A673 (cell line): ENCODE measurements around the gene LPP. TPM values are rescaled to one million over a fixed set of nuclear protein-coding genes. Genes with fewer than 3 reads are reported as not detected.

Experiments
- BruUV-seq: library from RNA; stranded (reverse); fragments of 400-500 nt; replicated peaks from 2 replicates; lab custom pipeline; 2021; lab: Mats Ljungman, UMichigan
- CTCF ChIA-PET: fragments of 300-600 bp; sonication (Branson Sonifier 250); formaldehyde crosslinking; loops from one replicate; lab custom pipeline; 2022; ENCODE audit warnings: antibody characterized with exemption; lab: Charles Lee
- POLR2A ChIA-PET: fragments of 300-600 bp; sonication (Branson Sonifier 250); formaldehyde crosslinking; loops from one replicate; lab custom pipeline; 2022; ENCODE audit warnings: antibody characterized with exemption; ENCODE audit not compliant: low non-redundant PET; lab: Charles Lee
- DNase-seq: peaks from one replicate; pipeline ENCODE4 v3.0.0-alpha.2; 2015; ENCODE audit warnings: low spot score
- H3K27ac ChIP-seq: fragments of 200-600 bp; sonication (generic); 2 replicates; pipeline ENCODE4 v1.5.1; 2016; ENCODE audit warnings: mixed run types, low read depth, mild to moderate bottlenecking, mixed read lengths, antibody characterized with exemption, low read length; ENCODE audit not compliant: poor library complexity, severe bottlenecking
- H3K27me3 ChIP-seq: fragments of 200-600 bp; sonication (generic); replicated peaks from 2 replicates; pipeline ENCODE4 v1.6.1; 2017; ENCODE audit warnings: mixed run types, low read depth, mild to moderate bottlenecking, mixed read lengths, antibody characterized with exemption, low read length; ENCODE audit not compliant: insufficient read depth, poor library complexity
- H3K36me3 ChIP-seq: fragments of 200-600 bp; sonication (generic); 2 replicates; pipeline ENCODE4 v1.6.1; 2016; ENCODE audit warnings: mixed run types, mild to moderate bottlenecking, mixed read lengths, antibody characterized with exemption, low read length; ENCODE audit not compliant: insufficient read depth, poor library complexity, severe bottlenecking
- H3K4me1 ChIP-seq: fragments of 200-600 bp; sonication (generic); 2 replicates; pipeline ENCODE4 v1.6.1; 2017; ENCODE audit warnings: mixed run types, mild to moderate bottlenecking, mixed read lengths, antibody characterized with exemption, low read length; ENCODE audit not compliant: insufficient read depth, poor library complexity, severe bottlenecking
- H3K4me3 ChIP-seq: fragments of 200-600 bp; sonication (generic); 2 replicates; pipeline ENCODE4 v1.5.1; 2016; ENCODE audit warnings: low read depth, mixed run types, mild to moderate bottlenecking, mixed read lengths, low read length; ENCODE audit not compliant: poor library complexity, severe bottlenecking
- H3K9me3 ChIP-seq: fragments of 200-600 bp; sonication (generic); 2 replicates; pipeline ENCODE4 v1.6.1; 2016; ENCODE audit warnings: mixed run types, low read depth, mild to moderate bottlenecking, mixed read lengths, antibody characterized with exemption, low read length; ENCODE audit not compliant: poor library complexity, severe bottlenecking
- EZH2 ChIP-seq: fragments of 200-600 bp; sonication (generic); IDR thresholded peaks from 2 replicates; pipeline ENCODE4 v1.6.1; 2017; ENCODE audit warnings: borderline replicate concordance, low read depth, mild to moderate bottlenecking, mixed read lengths, antibody characterized with exemption, low read length; ENCODE audit not compliant: poor library complexity, severe bottlenecking
- intact Hi-C: fragments of 100-400 bp; cut with micrococcal nuclease; formaldehyde crosslinking; loops from one replicate; pipeline ENCODE4 v1.10.0; 2022; ENCODE audit not compliant: unreplicated experiment
- total RNA-seq: library from RNA; stranded (reverse); gene quantifications from 2 replicates; pipeline ENCODE4 v1.2.3, GENCODE V29; 2021
- TF ChIP-seq, protein P1 (sequence below): fragments of 300-800, 200-600 bp; sonication (generic); conservative IDR thresholded peaks from 2 replicates; pipeline ENCODE4 v1.5.1; 2017; ENCODE audit warnings: low read depth, mild to moderate bottlenecking, antibody characterized with exemption, low read length, moderate library complexity, mixed read lengths

The LPP gene
- total RNA-seq, 1 experiment from 2014 or later, result 39.7 TPM

DNA sequence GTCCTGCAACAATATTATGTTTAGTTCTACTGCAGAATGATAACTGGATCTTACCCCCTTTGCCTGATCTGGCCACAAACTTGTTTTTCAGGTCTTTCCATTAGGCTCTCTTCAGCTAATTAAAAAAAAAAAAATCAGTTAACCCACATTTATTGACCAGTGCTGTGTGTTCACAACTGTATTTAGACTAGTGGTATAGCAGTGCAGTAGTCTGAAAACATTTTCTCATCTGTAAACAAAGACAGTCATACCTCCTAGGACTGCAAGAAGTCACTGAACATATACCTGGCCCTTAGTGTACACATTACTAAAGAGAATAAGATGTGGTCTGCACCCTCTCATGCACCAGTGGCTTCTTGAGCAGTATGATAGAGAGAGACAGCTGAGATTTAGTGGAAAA, 22.5 kb downstream of the LPP start:
- Histone ChIP-seq H3K4me1 (peaks cover 3% of the 10 kb centered on the region), H3K27me3 (no peaks in the 10 kb centered on the region), H3K4me3 (no peak overlapping the region), H3K36me3 (no peaks in the 10 kb centered on the region), H3K27ac (no peak overlapping the region), H3K9me3 (no peaks in the 10 kb centered on the region)
- TF ChIP-seq, protein P1, sequence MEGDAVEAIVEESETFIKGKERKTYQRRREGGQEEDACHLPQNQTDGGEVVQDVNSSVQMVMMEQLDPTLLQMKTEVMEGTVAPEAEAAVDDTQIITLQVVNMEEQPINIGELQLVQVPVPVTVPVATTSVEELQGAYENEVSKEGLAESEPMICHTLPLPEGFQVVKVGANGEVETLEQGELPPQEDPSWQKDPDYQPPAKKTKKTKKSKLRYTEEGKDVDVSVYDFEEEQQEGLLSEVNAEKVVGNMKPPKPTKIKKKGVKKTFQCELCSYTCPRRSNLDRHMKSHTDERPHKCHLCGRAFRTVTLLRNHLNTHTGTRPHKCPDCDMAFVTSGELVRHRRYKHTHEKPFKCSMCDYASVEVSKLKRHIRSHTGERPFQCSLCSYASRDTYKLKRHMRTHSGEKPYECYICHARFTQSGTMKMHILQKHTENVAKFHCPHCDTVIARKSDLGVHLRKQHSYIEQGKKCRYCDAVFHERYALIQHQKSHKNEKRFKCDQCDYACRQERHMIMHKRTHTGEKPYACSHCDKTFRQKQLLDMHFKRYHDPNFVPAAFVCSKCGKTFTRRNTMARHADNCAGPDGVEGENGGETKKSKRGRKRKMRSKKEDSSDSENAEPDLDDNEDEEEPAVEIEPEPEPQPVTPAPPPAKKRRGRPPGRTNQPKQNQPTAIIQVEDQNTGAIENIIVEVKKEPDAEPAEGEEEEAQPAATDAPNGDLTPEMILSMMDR, result no peak
- TF ChIP-seq EZH2, result no peak
- BruUV-seq, result no TSS peak
- CTCF ChIA-PET, result no interaction called here
- POLR2A ChIA-PET, result no interaction called here
- intact Hi-C loops, result no loop called here
- no peak for DNase-seq

DNA sequence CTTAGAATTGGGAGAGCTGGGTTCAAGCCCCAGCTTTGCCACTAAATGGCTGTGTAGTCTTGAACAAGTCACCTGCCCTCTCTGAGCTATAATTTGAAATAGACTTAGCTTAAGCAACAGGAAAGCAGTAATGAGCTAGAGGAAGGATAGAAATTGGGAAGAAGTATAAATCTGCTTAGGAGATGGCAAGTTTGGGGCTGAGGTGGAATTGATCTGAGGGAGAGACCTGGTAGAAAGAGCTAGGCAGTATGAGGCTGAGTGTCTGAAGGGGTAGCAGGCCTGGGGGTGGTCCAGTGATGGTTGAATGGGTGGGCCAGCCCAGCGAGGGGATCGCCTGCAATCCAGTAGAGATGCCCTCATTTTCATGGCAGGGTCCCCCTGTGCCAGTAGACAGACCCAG, 22.9 kb downstream of the LPP start:
- DNase-seq, result no peak
- Histone ChIP-seq H3K27ac (no peak overlapping the region), H3K27me3 (no peaks in the 10 kb centered on the region), H3K9me3 (no peaks in the 10 kb centered on the region), H3K4me1 (peaks cover 3% of the 10 kb centered on the region), H3K36me3 (no peaks in the 10 kb centered on the region), H3K4me3 (no peak overlapping the region)
- intact Hi-C loops, result no loop called here
- CTCF ChIA-PET, result no interaction called here
- TF ChIP-seq, protein P1, result no peak
- TF ChIP-seq EZH2, result no peak
- no TSS peak for BruUV-seq
- POLR2A ChIA-PET, result no interaction called here

DNA sequence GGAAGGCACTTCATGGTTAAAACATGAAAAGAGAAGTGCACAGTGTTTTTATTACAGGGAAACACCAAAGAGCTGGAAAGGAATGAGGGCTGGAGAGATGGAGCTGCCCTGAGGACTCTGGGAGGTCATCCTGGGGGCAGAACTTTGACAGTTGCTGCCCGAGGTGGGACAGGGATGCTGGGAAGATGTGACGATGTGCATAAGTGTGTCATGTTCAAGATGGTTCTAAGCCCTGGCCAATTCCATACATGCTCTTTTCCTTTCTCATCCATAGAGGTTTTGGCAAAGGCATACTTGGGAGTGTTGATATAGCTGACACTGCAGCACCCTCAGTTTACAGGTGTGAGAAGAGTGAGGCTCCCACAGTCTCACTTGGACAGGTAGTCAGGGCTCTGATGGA, 23.8 kb downstream of the LPP start:
- H3K36me3 ChIP-seq, result no peaks in the 10 kb centered on the region
- intact Hi-C loops, result no loop called here
- no peak overlapping the region for H3K27ac ChIP-seq
- H3K4me3 ChIP-seq, result no peak overlapping the region
- H3K27me3 ChIP-seq, result no peaks in the 10 kb centered on the region
- POLR2A ChIA-PET, result no interaction called here
- BruUV-seq, result no TSS peak
- no peak for DNase-seq
- H3K9me3 ChIP-seq, result no peaks in the 10 kb centered on the region
- TF ChIP-seq, protein P1, result no peak
- TF ChIP-seq EZH2, result no peak
- CTCF ChIA-PET, result no interaction called here
- peaks cover 3% of the 10 kb centered on the region for H3K4me1 ChIP-seq
